HPDE6-E6E7 (cell line): Measurements from ENCODE around the gene NSF.

Experiments
- DNase-seq: peaks from one replicate; pipeline ENCODE4 v3.0.0; 2011; ENCODE audit warnings: missing footprints; ENCODE audit errors: extremely low spot score

The NSF gene

GRCh38 chr17:46717999-46718398 is 127.5 kb downstream of the NSF start:
- DNase-seq, result no peak

GRCh38 chr17:46719891-46720290 is 129.4 kb downstream of the NSF start:
- DNase-seq, result no peak

GRCh38 chr17:46720408-46720807 is 129.9 kb downstream of the NSF start:
- no peak for DNase-seq

GRCh38 chr17:46722662-46723285 is 132.3 kb downstream of the NSF start:
- DNase-seq, result no peak

- no peak for DNase-seq
Observed at GRCh38 chr17:46726206-46726605, 135.7 kb downstream of the NSF start.

GRCh38 chr17:46727572-46728348 is 137.3 kb downstream of the NSF start:
- peak; percentile 67 for DNase-seq

- no peak for DNase-seq
Observed at GRCh38 chr17:46730026-46730425, 139.6 kb downstream of the NSF start.

GRCh38 chr17:46730679-46731078 is 140.2 kb downstream of the NSF start:
- no peak for DNase-seq

- DNase-seq, result no peak
Observed at GRCh38 chr17:46732160-46732559, 141.7 kb downstream of the NSF start.

GRCh38 chr17:46732754-46733398 is 142.4 kb downstream of the NSF start:
- DNase-seq, result no peak

- DNase-seq, result peak; percentile 47
Observed at GRCh38 chr17:46733837-46734475, 143.5 kb downstream of the NSF start.

GRCh38 chr17:46736100-46736499 is 145.6 kb downstream of the NSF start:
- no peak for DNase-seq

- DNase-seq, result no peak
Observed at GRCh38 chr17:46737326-46737725, 146.9 kb downstream of the NSF start.

GRCh38 chr17:46738544-46738943 is 148.1 kb downstream of the NSF start:
- no peak for DNase-seq

- no peak for DNase-seq
Observed at GRCh38 chr17:46739982-46740381, 149.5 kb downstream of the NSF start.

GRCh38 chr17:46741122-46741730 is 150.8 kb downstream of the NSF start:
- no peak for DNase-seq

- DNase-seq, result peak; percentile 98
Observed at GRCh38 chr17:46742565-46743270, 152.2 kb downstream of the NSF start.

- DNase-seq, result no peak
Observed at GRCh38 chr17:46744441-46744840, 154.0 kb downstream of the NSF start.

GRCh38 chr17:46745376-46745775 is 154.9 kb downstream of the NSF start:
- no peak for DNase-seq

GRCh38 chr17:46751425-46751824 is 161.0 kb downstream of the NSF start:
- no peak for DNase-seq

- DNase-seq, result no peak
Observed at GRCh38 chr17:46753776-46754175, 163.3 kb downstream of the NSF start.
